Mesendoderm (in vitro differentiated cells): Measurements from ENCODE around the gene KDM6B.
"Not testable (repeated sequence)": the region's sequence is repeated elsewhere in the genome, so short reads cannot be mapped to it uniquely, and the experiment has no call there.

Experiments
- DNase-seq: peaks from one replicate; pipeline ENCODE4 v3.0.0; 2013
- H2AK5ac ChIP-seq: 2 replicates; pipeline ENCODE4 v1.6.1; 2013; ENCODE audit warnings: low read length, inconsistent platforms
- H2BK120ac ChIP-seq: 2 replicates; pipeline ENCODE4 v1.6.1; 2013; ENCODE audit warnings: low read depth, mild to moderate bottlenecking, low read length, moderate library complexity, mixed read lengths
- H2BK15ac ChIP-seq: replicated peaks from 2 replicates; pipeline ENCODE4 v1.6.1; 2013; ENCODE audit warnings: low read depth, mild to moderate bottlenecking, moderate library complexity
- H2BK5ac ChIP-seq: 2 replicates; pipeline ENCODE4 v1.6.1; 2013; ENCODE audit warnings: low read length, inconsistent platforms
- H3K18ac ChIP-seq: 2 replicates; pipeline ENCODE4 v1.6.1; 2013; ENCODE audit warnings: mild to moderate bottlenecking, low read length, mixed read lengths
- H3K23ac ChIP-seq: one replicate; pipeline ENCODE4 v1.6.1; 2013; ENCODE audit warnings: low read length
- H3K27ac ChIP-seq: 2 replicates; pipeline ENCODE4 v1.5.1; 2013; ENCODE audit warnings: low read depth, mild to moderate bottlenecking, inconsistent platforms, low read length, moderate library complexity
- H3K27me3 ChIP-seq: 2 replicates; pipeline ENCODE4 v1.6.1; 2013; ENCODE audit warnings: low read length, control low read depth, mild to moderate bottlenecking, inconsistent platforms; ENCODE audit not compliant: insufficient read depth, poor library complexity
- H3K36me3 ChIP-seq: 2 replicates; pipeline ENCODE4 v1.6.1; 2013; ENCODE audit warnings: low read length, inconsistent platforms; ENCODE audit not compliant: control insufficient read depth, insufficient read depth
- H3K4ac ChIP-seq: one replicate; pipeline ENCODE4 v1.6.1; 2013; ENCODE audit warnings: low read depth, mild to moderate bottlenecking, low read length, moderate library complexity
- H3K4me1 ChIP-seq: 2 replicates; pipeline ENCODE4 v1.6.1; 2013; ENCODE audit warnings: low read depth, low read length, inconsistent platforms; ENCODE audit not compliant: control insufficient read depth
- H3K4me2 ChIP-seq: 2 replicates; pipeline ENCODE4 v1.6.1; 2013; ENCODE audit warnings: low read length
- H3K4me3 ChIP-seq: 2 replicates; pipeline ENCODE4 v1.5.1; 2013; ENCODE audit warnings: mild to moderate bottlenecking, low read length
- H3K56ac ChIP-seq: one replicate; pipeline ENCODE4 v1.6.1; 2013; ENCODE audit warnings: low read length
- H3K79me1 ChIP-seq: 2 replicates; pipeline ENCODE4 v1.6.1; 2013; ENCODE audit warnings: low read length, inconsistent platforms
- H3K79me2 ChIP-seq: 2 replicates; pipeline ENCODE4 v1.6.1; 2013; ENCODE audit warnings: mild to moderate bottlenecking, low read length; ENCODE audit not compliant: control insufficient read depth, insufficient read depth
- H3K9ac ChIP-seq: 2 replicates; pipeline ENCODE4 v1.6.1; 2013; ENCODE audit warnings: low read length, inconsistent platforms
- H4K5ac ChIP-seq: one replicate; pipeline ENCODE4 v1.6.1; 2013; ENCODE audit warnings: low read length
- H4K8ac ChIP-seq: one replicate; pipeline ENCODE4 v1.6.1; 2013; ENCODE audit warnings: low read depth, mild to moderate bottlenecking, control low read depth, low read length, moderate library complexity
- WGBS: extraction: QIAGEN DNeasy Blood & Tissue Kit; methylation state at CpG from one replicate; pipeline ENCODE4 v1.1.7; 2013; ENCODE audit warnings: low lambda C conversion rate, missing lambda C conversion rate; ENCODE audit not compliant: insufficient coverage; ENCODE audit errors: extremely low coverage; 5-methylcytosine and 5-hydroxymethylcytosine counted together

Gene KDM6B

DNA sequence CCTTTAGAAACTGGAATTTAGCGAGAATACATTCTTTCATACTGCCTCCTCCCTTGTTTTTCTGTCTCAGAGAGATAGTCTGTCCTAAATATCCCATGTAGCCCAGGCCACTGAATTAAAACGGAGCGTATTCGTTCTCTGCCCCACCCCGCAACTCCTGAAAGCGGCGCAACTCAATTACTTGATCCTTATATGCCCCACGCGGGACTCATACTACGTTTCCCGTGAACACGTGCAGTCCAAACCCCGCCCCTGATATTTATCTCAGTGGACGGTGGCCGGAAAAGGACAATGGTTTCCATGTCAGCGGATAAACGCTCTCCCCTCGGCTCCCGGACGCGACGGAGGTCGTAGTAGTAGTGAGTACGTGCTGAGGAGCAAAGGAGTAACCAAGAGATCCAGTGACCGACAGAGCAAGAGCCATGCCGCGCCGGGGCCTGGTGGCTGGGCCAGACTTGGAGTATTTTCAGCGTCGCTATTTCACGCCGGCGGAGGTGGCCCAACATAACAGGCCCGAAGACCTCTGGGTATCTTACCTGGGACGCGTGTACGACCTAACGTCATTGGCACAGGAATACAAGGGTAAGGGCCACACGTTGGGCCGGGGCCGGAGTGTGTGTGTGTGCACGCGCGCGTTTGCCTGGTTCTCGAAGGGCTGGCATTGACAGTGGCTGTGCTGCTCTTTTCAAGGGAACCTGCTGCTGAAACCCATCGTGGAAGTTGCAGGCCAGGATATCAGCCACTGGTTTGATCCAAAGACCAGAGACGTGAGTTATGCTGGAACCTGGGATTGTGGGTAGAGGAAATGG, 23.9 kb downstream of the KDM6B start, which contains the start of gene CYB5D1:
TSS of gene CYB5D1 (plus strand) at position 291 of the 809 bp plus-strand sequence. CDS start at position 423, 132 bp downstream.
- Histone ChIP-seq H3K23ac (peak within 1 kb of the TSS; percentile 81), H4K5ac (no peak within 1 kb of the TSS), H3K18ac (peak within 1 kb of the TSS; percentile 92), H3K4me1 (peaks cover 7% of the 10 kb centered on the region), H2BK15ac (no peak within 1 kb of the TSS), H3K56ac (peak within 1 kb of the TSS; percentile 96), H3K79me1 (peaks cover 6% of the 10 kb centered on the region), H3K27me3 (peaks cover 2% of the 10 kb centered on the region), H3K4me2 (peak within 1 kb of the TSS; percentile 89), H4K8ac (no peak within 1 kb of the TSS), H2AK5ac (no peak within 1 kb of the TSS), H3K4ac (no peak within 1 kb of the TSS), H3K4me3 (peak within 1 kb of the TSS; percentile 69), H2BK120ac (peak within 1 kb of the TSS; percentile 98), H2BK5ac (peak within 1 kb of the TSS; percentile 97), H3K36me3 (no peaks in the 10 kb centered on the region), H3K27ac (peak within 1 kb of the TSS; percentile 89), H3K79me2 (no peaks in the 10 kb centered on the region), H3K9ac (peak within 1 kb of the TSS; percentile 83)
- WGBS: no CpG with 5 or more reads among the region's 48 CpGs
- peak; percentile 96 for DNase-seq

DNA sequence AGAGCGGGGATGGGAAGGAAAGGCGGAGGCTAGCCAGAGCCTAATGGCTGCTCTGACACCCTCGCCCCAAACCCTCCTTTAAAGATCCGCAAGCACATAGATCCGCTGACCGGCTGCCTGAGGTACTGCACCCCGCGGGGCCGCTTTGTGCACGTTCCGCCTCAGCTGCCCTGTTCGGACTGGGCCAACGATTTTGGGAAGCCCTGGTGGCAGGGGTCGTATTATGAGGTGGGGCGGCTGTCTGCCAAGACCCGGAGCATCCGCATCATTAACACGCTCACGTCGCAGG, 24.4 kb downstream of the KDM6B start:
- Histone ChIP-seq H4K5ac (no peak overlapping the region), H3K4me1 (peaks cover 7% of the 10 kb centered on the region), H3K23ac (no peak overlapping the region), H3K27me3 (peaks cover 2% of the 10 kb centered on the region), H3K56ac (peak overlapping the region; percentile 93), H3K4me2 (peak overlapping the region; percentile 89), H3K36me3 (no peaks in the 10 kb centered on the region), H3K4ac (no peak overlapping the region), H2BK15ac (no peak overlapping the region), H3K79me2 (no peaks in the 10 kb centered on the region), H4K8ac (no peak overlapping the region), H2AK5ac (no peak overlapping the region), H2BK120ac (no peak overlapping the region), H3K18ac (no peak overlapping the region), H3K9ac (peak overlapping the region; percentile 76), H3K4me3 (peak overlapping the region; percentile 69), H2BK5ac (peak overlapping the region; percentile 77), H3K27ac (no peak overlapping the region), H3K79me1 (peaks cover 6% of the 10 kb centered on the region)
- DNase-seq: peak; percentile 84
- no CpG with 5 or more reads among the region's 20 CpGs for WGBS

DNA sequence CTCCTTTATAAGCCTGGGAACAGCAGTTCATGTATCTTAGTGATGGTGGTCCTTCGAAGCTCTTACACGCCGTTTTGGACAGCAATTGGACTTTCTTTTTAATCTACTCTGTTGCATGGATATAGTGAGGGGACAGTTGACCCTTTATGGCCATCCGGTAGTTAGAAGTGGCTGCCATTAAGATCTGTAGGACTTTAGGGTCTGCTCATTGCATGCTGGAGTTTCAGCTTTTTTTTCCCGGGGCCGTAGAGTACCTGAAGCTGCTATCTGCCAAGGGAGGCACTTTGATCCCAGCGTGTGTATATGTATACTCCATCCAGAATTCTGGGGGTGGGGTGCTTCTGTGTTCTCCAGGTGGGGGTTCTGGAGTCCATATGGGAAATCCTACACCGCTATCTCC, 25.0 kb downstream of the KDM6B start:
- no CpG with 5 or more reads among the region's 8 CpGs for WGBS
- Histone ChIP-seq H3K4ac (no peak overlapping the region), H2AK5ac (no peak overlapping the region), H3K9ac (peak overlapping the region; percentile 76), H3K56ac (peak overlapping the region; percentile 93), H3K27ac (no peak overlapping the region), H3K4me2 (peak overlapping the region; percentile 89), H3K27me3 (peaks cover 2% of the 10 kb centered on the region), H3K79me1 (peaks cover 6% of the 10 kb centered on the region), H4K8ac (no peak overlapping the region), H3K36me3 (no peaks in the 10 kb centered on the region), H2BK15ac (no peak overlapping the region), H3K4me3 (peak overlapping the region; percentile 69), H3K4me1 (peaks cover 7% of the 10 kb centered on the region), H3K79me2 (no peaks in the 10 kb centered on the region), H2BK120ac (no peak overlapping the region), H3K23ac (no peak overlapping the region), H3K18ac (no peak overlapping the region), H2BK5ac (no peak overlapping the region), H4K5ac (no peak overlapping the region)
- no peak for DNase-seq

DNA sequence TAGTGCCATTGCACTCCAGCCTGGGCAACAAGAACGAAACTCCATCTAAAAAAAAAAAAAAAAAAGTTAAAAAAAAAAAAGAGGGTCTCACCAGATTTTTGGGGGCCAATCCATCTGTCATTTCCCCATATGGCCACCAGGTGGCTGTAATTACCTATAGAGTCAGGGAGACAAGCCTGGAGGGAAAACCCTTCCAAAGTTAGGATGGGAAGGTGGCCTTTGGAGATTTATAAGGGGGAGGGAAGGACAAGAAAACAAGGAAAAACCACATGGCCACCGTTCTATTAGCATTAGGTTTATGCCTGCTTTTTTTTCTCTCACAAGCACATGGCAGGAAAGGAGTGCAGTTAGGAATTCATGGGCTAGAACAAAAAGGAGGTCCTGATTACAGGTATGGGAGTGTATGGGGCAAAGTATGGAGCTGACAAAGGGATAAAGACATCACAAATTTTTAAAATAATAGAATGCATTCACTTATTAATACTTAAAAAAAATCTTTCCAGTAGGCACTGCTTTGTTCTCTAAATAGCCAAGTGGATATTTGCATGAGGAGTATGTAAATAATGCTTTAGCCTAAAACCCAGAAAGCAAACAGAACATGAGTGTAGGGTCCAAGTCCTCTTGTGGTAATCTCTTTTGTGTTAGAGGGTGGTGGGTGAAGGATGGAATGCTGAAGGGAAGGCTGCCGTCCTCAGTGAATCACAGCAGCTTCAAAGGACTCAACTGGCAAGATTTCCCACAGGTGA, 28.8 kb downstream of the KDM6B start:
- Histone ChIP-seq H3K18ac (no peak overlapping the region), H3K56ac (no peak overlapping the region), H3K79me1 (peaks cover 6% of the 10 kb centered on the region), H2BK15ac (no peak overlapping the region), H2AK5ac (no peak overlapping the region), H3K4me2 (no peak overlapping the region), H3K23ac (no peak overlapping the region), H3K36me3 (no peaks in the 10 kb centered on the region), H3K4ac (no peak overlapping the region), H4K8ac (no peak overlapping the region), H3K27me3 (no peaks in the 10 kb centered on the region), H3K4me1 (peaks cover 5% of the 10 kb centered on the region), H3K79me2 (no peaks in the 10 kb centered on the region), H3K4me3 (no peak overlapping the region), H3K27ac (no peak overlapping the region), H4K5ac (no peak overlapping the region), H3K9ac (no peak overlapping the region), H2BK120ac (no peak overlapping the region), H2BK5ac (no peak overlapping the region)
- peak; percentile 78 for DNase-seq
- WGBS: no CpG with 5 or more reads among the region's 3 CpGs

DNA sequence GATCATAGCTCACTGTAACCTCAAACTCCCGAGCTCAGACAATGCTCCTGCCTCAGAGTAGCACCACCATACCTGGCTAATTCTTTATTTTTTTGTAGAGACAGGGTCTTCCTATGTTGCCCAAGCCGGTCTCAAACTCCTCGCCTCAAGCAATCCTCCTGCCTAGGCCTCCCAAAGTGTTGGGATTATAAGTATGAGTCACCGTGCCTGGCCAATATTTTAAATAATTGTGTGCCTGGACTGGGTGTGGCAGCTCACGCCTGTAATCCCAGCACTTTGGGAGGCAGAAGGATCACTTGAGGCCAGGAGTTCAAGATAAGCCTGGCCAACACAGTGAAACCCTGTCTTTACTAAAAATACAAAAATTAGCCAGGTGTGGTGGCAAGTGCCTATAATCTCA, 30.4 kb downstream of the KDM6B start:
- H2BK15ac ChIP-seq, H4K8ac ChIP-seq, H2BK5ac ChIP-seq, H3K56ac ChIP-seq, H3K18ac ChIP-seq, H3K4me3 ChIP-seq, DNase-seq, H3K9ac ChIP-seq, H3K27ac ChIP-seq, H3K23ac ChIP-seq, H2AK5ac ChIP-seq, H3K79me1 ChIP-seq, H3K4me1 ChIP-seq, H3K79me2 ChIP-seq, H3K27me3 ChIP-seq, H3K4me2 ChIP-seq, H2BK120ac ChIP-seq, H4K5ac ChIP-seq, H3K36me3 ChIP-seq, H3K4ac ChIP-seq: not testable (repeated sequence)
- no CpG with 5 or more reads among the region's 5 CpGs for WGBS
